ENCODE data around the gene STEAP1B.

The STEAP1B gene

GRCh38 chr7:22386865-22387264 is 113.1 kb downstream of the STEAP1B start:
- Histone ChIP-seq H3K4me2 (ENCODE audit: low read depth, low read length, poor library complexity, severe bottlenecking) (no peak overlapping the region), H3K27me3 (ENCODE audit: low read length) (no peaks in the 10 kb centered on the region), H3K4me3 (ENCODE audit: insufficient read depth, low read length, poor library complexity, severe bottlenecking) (no peak overlapping the region), H3K36me3 (ENCODE audit: low read length) (no peaks in the 10 kb centered on the region), H3K9me3 (ENCODE audit: insufficient read depth, low read length) (no peaks in the 10 kb centered on the region), H3K9me2 (replicated peaks; ENCODE audit: insufficient read depth, low read length) (no peaks in the 10 kb centered on the region), H3K27ac (ENCODE audit: low read depth, low read length) (no peak overlapping the region), H4K20me1 (ENCODE audit: low read depth, low read length) (no peaks in the 10 kb centered on the region), H2AFZ (ENCODE audit: low read depth, low read length, severe bottlenecking) (no peak overlapping the region), H3K9ac (ENCODE audit: low read length) (no peak overlapping the region), H3F3A (ENCODE audit: insufficient read depth) (no peaks in the 10 kb centered on the region), H3K79me2 (ENCODE audit: insufficient read depth, low read length) (no peaks in the 10 kb centered on the region)
- TF ChIP-seq EZH2phosphoT487 (conservative IDR thresholded peaks at IDR 0.05; ENCODE audit: low read length) (no peak), CTCF (IDR thresholded peaks at IDR 0.05; ENCODE audit: insufficient read depth, low read length, poor library complexity, severe bottlenecking) (no peak)

- H3K27ac ChIP-seq (ENCODE audit: low read depth, low read length), result no peak overlapping the region
- no peak overlapping the region for H3K4me3 ChIP-seq (ENCODE audit: insufficient read depth, low read length, poor library complexity, severe bottlenecking)
- no peak overlapping the region for H2AFZ ChIP-seq (ENCODE audit: low read depth, low read length, severe bottlenecking)
- H3K36me3 ChIP-seq (ENCODE audit: low read length), result no peaks in the 10 kb centered on the region
- no peak overlapping the region for H3K9ac ChIP-seq (ENCODE audit: low read length)
- H3K4me2 ChIP-seq (ENCODE audit: low read depth, low read length, poor library complexity, severe bottlenecking), result no peak overlapping the region
- no peak for TF ChIP-seq EZH2phosphoT487 (conservative IDR thresholded peaks at IDR 0.05; ENCODE audit: low read length)
- no peak for TF ChIP-seq CTCF (IDR thresholded peaks at IDR 0.05; ENCODE audit: insufficient read depth, low read length, poor library complexity, severe bottlenecking)
- H3K79me2 ChIP-seq (ENCODE audit: insufficient read depth, low read length), result no peaks in the 10 kb centered on the region
- no peaks in the 10 kb centered on the region for H3F3A ChIP-seq (ENCODE audit: insufficient read depth)
- H3K9me2 ChIP-seq (replicated peaks; ENCODE audit: insufficient read depth, low read length), result no peaks in the 10 kb centered on the region
- no peaks in the 10 kb centered on the region for H3K27me3 ChIP-seq (ENCODE audit: low read length)
- H3K9me3 ChIP-seq (ENCODE audit: insufficient read depth, low read length), result no peaks in the 10 kb centered on the region
- no peaks in the 10 kb centered on the region for H4K20me1 ChIP-seq (ENCODE audit: low read depth, low read length)
Measured at GRCh38 chr7:22386206-22386858, 113.7 kb downstream of the STEAP1B start.

GRCh38 chr7:22385326-22385725 is 114.7 kb downstream of the STEAP1B start:
- H3K9me2 ChIP-seq (replicated peaks; ENCODE audit: insufficient read depth, low read length), result no peaks in the 10 kb centered on the region
- no peak overlapping the region for H2AFZ ChIP-seq (ENCODE audit: low read depth, low read length, severe bottlenecking)
- H3K4me2 ChIP-seq (ENCODE audit: low read depth, low read length, poor library complexity, severe bottlenecking), result no peak overlapping the region
- no peaks in the 10 kb centered on the region for H3K9me3 ChIP-seq (ENCODE audit: insufficient read depth, low read length)
- no peaks in the 10 kb centered on the region for H3K79me2 ChIP-seq (ENCODE audit: insufficient read depth, low read length)
- TF ChIP-seq CTCF (IDR thresholded peaks at IDR 0.05; ENCODE audit: insufficient read depth, low read length, poor library complexity, severe bottlenecking) (no peak), EZH2phosphoT487 (conservative IDR thresholded peaks at IDR 0.05; ENCODE audit: low read length) (no peak)
- no peaks in the 10 kb centered on the region for H3K36me3 ChIP-seq (ENCODE audit: low read length)
- no peak overlapping the region for H3K4me3 ChIP-seq (ENCODE audit: insufficient read depth, low read length, poor library complexity, severe bottlenecking)
- no peaks in the 10 kb centered on the region for H4K20me1 ChIP-seq (ENCODE audit: low read depth, low read length)
- no peaks in the 10 kb centered on the region for H3K27me3 ChIP-seq (ENCODE audit: low read length)
- no peak overlapping the region for H3K27ac ChIP-seq (ENCODE audit: low read depth, low read length)
- H3K9ac ChIP-seq (ENCODE audit: low read length), result no peak overlapping the region
- H3F3A ChIP-seq (ENCODE audit: insufficient read depth), result no peaks in the 10 kb centered on the region

Data from SU-DHL-6 (cell line).